ENCODE measurements around the gene GAN.

GAN gene

DNA sequence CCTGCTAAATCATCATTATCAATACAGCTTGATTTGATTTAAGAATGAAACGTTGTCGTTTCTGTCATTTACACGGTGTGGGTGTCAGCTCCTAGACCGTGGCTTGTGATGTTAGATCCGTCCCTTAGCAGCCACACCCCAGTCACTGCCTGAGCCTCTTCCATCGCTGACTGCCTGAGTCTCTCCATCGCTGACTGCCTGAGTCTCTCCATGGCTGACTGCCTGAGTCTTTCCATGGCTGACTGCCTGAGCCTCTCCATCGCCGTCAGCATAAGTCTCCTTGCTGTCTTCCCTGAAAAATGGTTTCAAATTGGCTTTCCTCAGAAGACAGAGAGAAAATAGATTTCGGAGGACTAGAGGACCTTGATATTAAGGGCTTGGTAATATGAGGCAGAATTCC, 76.1 kb downstream of the GAN start:
- no peak for DNase-seq (ENCODE audit: low read depth in 1 of 2, low spot score in 1 of 2)
- H3K27ac ChIP-seq (replicated peaks), result no peak overlapping the region
- no peak overlapping the region for H3K4me3 ChIP-seq (replicated peaks; ENCODE audit: insufficient read depth, low read length)
- H3K27me3 ChIP-seq (ENCODE audit: insufficient read depth, poor library complexity, severe bottlenecking), result no peaks in the 10 kb centered on the region
- TF ChIP-seq POLR2AphosphoS5 (IDR thresholded peaks at IDR 0.05; ENCODE audit: low read depth) (no peak), SPI1 (IDR thresholded peaks at IDR 0.05; ENCODE audit: borderline replicate concordance, low read depth) (no peak), GABPA (IDR thresholded peaks at IDR 0.05; ENCODE audit: low read depth) (no peak)
- TF ChIP-seq, protein P1, sequence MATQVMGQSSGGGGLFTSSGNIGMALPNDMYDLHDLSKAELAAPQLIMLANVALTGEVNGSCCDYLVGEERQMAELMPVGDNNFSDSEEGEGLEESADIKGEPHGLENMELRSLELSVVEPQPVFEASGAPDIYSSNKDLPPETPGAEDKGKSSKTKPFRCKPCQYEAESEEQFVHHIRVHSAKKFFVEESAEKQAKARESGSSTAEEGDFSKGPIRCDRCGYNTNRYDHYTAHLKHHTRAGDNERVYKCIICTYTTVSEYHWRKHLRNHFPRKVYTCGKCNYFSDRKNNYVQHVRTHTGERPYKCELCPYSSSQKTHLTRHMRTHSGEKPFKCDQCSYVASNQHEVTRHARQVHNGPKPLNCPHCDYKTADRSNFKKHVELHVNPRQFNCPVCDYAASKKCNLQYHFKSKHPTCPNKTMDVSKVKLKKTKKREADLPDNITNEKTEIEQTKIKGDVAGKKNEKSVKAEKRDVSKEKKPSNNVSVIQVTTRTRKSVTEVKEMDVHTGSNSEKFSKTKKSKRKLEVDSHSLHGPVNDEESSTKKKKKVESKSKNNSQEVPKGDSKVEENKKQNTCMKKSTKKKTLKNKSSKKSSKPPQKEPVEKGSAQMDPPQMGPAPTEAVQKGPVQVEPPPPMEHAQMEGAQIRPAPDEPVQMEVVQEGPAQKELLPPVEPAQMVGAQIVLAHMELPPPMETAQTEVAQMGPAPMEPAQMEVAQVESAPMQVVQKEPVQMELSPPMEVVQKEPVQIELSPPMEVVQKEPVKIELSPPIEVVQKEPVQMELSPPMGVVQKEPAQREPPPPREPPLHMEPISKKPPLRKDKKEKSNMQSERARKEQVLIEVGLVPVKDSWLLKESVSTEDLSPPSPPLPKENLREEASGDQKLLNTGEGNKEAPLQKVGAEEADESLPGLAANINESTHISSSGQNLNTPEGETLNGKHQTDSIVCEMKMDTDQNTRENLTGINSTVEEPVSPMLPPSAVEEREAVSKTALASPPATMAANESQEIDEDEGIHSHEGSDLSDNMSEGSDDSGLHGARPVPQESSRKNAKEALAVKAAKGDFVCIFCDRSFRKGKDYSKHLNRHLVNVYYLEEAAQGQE (IDR thresholded peaks at IDR 0.05; ENCODE audit: insufficient replicate concordance, low read depth), result no peak
- TF ChIP-seq, protein P2, sequence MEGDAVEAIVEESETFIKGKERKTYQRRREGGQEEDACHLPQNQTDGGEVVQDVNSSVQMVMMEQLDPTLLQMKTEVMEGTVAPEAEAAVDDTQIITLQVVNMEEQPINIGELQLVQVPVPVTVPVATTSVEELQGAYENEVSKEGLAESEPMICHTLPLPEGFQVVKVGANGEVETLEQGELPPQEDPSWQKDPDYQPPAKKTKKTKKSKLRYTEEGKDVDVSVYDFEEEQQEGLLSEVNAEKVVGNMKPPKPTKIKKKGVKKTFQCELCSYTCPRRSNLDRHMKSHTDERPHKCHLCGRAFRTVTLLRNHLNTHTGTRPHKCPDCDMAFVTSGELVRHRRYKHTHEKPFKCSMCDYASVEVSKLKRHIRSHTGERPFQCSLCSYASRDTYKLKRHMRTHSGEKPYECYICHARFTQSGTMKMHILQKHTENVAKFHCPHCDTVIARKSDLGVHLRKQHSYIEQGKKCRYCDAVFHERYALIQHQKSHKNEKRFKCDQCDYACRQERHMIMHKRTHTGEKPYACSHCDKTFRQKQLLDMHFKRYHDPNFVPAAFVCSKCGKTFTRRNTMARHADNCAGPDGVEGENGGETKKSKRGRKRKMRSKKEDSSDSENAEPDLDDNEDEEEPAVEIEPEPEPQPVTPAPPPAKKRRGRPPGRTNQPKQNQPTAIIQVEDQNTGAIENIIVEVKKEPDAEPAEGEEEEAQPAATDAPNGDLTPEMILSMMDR (IDR thresholded peaks at IDR 0.05; ENCODE audit: insufficient read depth, low read length), result no peak

DNA sequence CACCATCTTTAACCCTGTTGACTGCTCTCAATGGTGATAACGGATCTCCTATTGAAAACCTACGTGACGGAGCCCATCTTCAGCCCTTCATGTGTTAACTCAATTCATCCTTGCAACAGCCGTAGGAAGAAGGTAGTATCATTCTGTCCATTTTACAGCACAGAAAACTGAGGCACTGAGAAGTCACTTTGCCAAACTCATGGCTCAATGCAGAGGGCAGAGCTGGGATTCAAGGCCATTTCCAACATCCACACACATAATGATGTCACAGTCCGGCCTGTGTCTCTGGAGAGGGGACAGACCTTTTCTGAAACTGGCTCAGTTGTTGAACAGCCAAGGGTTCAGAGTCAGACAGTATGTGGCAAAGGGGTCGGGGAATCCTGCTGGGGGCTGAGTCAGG, 77.2 kb downstream of the GAN start:
- TF ChIP-seq, protein P2 (IDR thresholded peaks at IDR 0.05; ENCODE audit: insufficient read depth, low read length), result no peak
- TF ChIP-seq POLR2AphosphoS5 (IDR thresholded peaks at IDR 0.05; ENCODE audit: low read depth) (no peak), SPI1 (IDR thresholded peaks at IDR 0.05; ENCODE audit: borderline replicate concordance, low read depth) (no peak), GABPA (IDR thresholded peaks at IDR 0.05; ENCODE audit: low read depth) (no peak)
- TF ChIP-seq, protein P1 (IDR thresholded peaks at IDR 0.05; ENCODE audit: insufficient replicate concordance, low read depth), result no peak

DNA sequence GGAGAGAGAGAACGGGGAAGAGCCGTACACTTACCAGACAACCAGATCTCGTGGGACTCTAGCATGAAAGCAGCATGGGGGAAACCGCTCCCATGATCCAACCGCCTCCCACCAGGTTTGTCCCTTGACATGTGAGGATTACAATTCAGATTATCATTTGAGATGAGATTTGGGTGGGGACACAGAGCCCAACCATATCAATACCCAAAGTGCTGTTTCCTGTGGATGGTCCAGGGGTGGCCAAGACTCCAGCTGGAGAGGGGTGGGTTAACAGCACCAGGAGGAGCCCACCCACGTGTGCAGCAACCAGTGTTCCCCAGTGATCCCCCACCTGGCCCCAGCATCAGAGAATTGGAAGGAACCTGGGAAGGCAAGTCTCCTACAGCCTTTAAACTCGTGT, 79.7 kb downstream of the GAN start:
- Histone ChIP-seq H3K27me3 (ENCODE audit: insufficient read depth, poor library complexity, severe bottlenecking) (no peaks in the 10 kb centered on the region), H3K27ac (replicated peaks) (no peak overlapping the region), H3K4me3 (replicated peaks; ENCODE audit: insufficient read depth, low read length) (no peak overlapping the region)
- no peak for DNase-seq (ENCODE audit: low read depth in 1 of 2, low spot score in 1 of 2)
- TF ChIP-seq SPI1 (IDR thresholded peaks at IDR 0.05; ENCODE audit: borderline replicate concordance, low read depth) (no peak), POLR2AphosphoS5 (IDR thresholded peaks at IDR 0.05; ENCODE audit: low read depth) (no peak), GABPA (IDR thresholded peaks at IDR 0.05; ENCODE audit: low read depth) (no peak)
- TF ChIP-seq, protein P2 (IDR thresholded peaks at IDR 0.05; ENCODE audit: insufficient read depth, low read length), result no peak
- TF ChIP-seq, protein P1 (IDR thresholded peaks at IDR 0.05; ENCODE audit: insufficient replicate concordance, low read depth), result no peak

More for the DNA sequence above, 77.2 kb downstream of the GAN start:
- no peak overlapping the region for H3K27ac ChIP-seq (replicated peaks)
- no peaks in the 10 kb centered on the region for H3K27me3 ChIP-seq (ENCODE audit: insufficient read depth, poor library complexity, severe bottlenecking)
- H3K4me3 ChIP-seq (replicated peaks; ENCODE audit: insufficient read depth, low read length), result no peak overlapping the region
- DNase-seq (ENCODE audit: low read depth in 1 of 2, low spot score in 1 of 2), result no peak

Data from HL-60 (cell line).